GM21576 (cell line): ENCODE data around the gene PRMT3.
"Not testable (repeated sequence)": the region's sequence is repeated elsewhere in the genome, so short reads cannot be mapped to it uniquely, and the experiment has no call there.

Experiments used
- ATAC-seq: cut with Tn5 transposase; IDR thresholded peaks from one replicate; pipeline ENCODE4 v1.9.1; 2021; ENCODE audit warnings: mild to moderate bottlenecking, moderate library complexity; ENCODE audit not compliant: unreplicated experiment

The PRMT3 gene

GRCh38 chr11:20373568-20374209 is 13.8 kb upstream of the PRMT3 start:
- ATAC-seq: no peak

GRCh38 chr11:20374741-20375300 is 12.7 kb upstream of the PRMT3 start:
- ATAC-seq: no peak

GRCh38 chr11:20376162-20376730 is 11.3 kb upstream of the PRMT3 start:
- ATAC-seq: no peak

- ATAC-seq: not testable (repeated sequence)
Measured at GRCh38 chr11:20385996-20386395, 1.5 kb upstream of the PRMT3 start.

GRCh38 chr11:20388096-20389055 is 860 bp downstream of the PRMT3 start:
- peak; percentile 25 for ATAC-seq

- ATAC-seq: peak; percentile 82
Measured at GRCh38 chr11:20397281-20397680, 9.8 kb downstream of the PRMT3 start.

- ATAC-seq: no peak
Measured at GRCh38 chr11:20399498-20399897, 12.0 kb downstream of the PRMT3 start.

GRCh38 chr11:20403059-20403458 is 15.5 kb downstream of the PRMT3 start:
- no peak for ATAC-seq

GRCh38 chr11:20406484-20406883 is 19.0 kb downstream of the PRMT3 start:
- ATAC-seq: no peak

GRCh38 chr11:20407344-20407743 is 19.8 kb downstream of the PRMT3 start:
- ATAC-seq: no peak

- ATAC-seq: no peak
Measured at GRCh38 chr11:20415432-20415831, 27.9 kb downstream of the PRMT3 start.

GRCh38 chr11:20417771-20418170 is 30.3 kb downstream of the PRMT3 start:
- no peak for ATAC-seq

- no peak for ATAC-seq
Measured at GRCh38 chr11:20421946-20422345, 34.4 kb downstream of the PRMT3 start.

- ATAC-seq: no peak
Measured at GRCh38 chr11:20429216-20429615, 41.7 kb downstream of the PRMT3 start.

GRCh38 chr11:20438637-20439036 is 51.1 kb downstream of the PRMT3 start:
- no peak for ATAC-seq

GRCh38 chr11:20443596-20443995 is 56.1 kb downstream of the PRMT3 start:
- ATAC-seq: no peak

- ATAC-seq: no peak
Measured at GRCh38 chr11:20444535-20444934, 57.0 kb downstream of the PRMT3 start.

- ATAC-seq: no peak
Measured at GRCh38 chr11:20448834-20449233, 61.3 kb downstream of the PRMT3 start.

- ATAC-seq: no peak
Measured at GRCh38 chr11:20450829-20451228, 63.3 kb downstream of the PRMT3 start.

- ATAC-seq: no peak
Measured at GRCh38 chr11:20451568-20451967, 64.1 kb downstream of the PRMT3 start.

GRCh38 chr11:20452585-20452984 is 65.1 kb downstream of the PRMT3 start:
- ATAC-seq: no peak
